Panc1 (cell line): ENCODE measurements around the gene TMEM150B. TPM values are rescaled to one million over a fixed set of nuclear protein-coding genes. Genes with fewer than 3 reads are reported as not detected.
A peak's percentile ranks its signal among the peaks of the same experiment; 100 is the strongest.

Source experiments
- ATAC-seq: fragments of 200-7000 bp; cut with Tn5 transposase; 2 replicates; pipeline ENCODE4 v1.9.1; 2020; ENCODE audit warnings: mild to moderate bottlenecking, moderate library complexity
- BruUV-seq: library from RNA; stranded (reverse); fragments of 400-500 nt; replicated peaks from 2 replicates; lab custom pipeline; 2021; lab: Mats Ljungman, UMichigan
- CTCF ChIA-PET: fragments of 300-600 bp; sonication (Branson Sonifier 250); formaldehyde crosslinking; loops from one replicate; lab custom pipeline; 2022; ENCODE audit warnings: antibody characterized with exemption; lab: Charles Lee
- POLR2A ChIA-PET: fragments of 300-600 bp; sonication (Branson Sonifier 250); formaldehyde crosslinking; loops from one replicate; lab custom pipeline; 2022; ENCODE audit warnings: antibody characterized with exemption; lab: Charles Lee
- DNase-seq: peaks from one replicate; pipeline ENCODE4 v3.0.0-alpha.2; 2010; ENCODE audit warnings: low read depth, low spot score
- H3K27ac ChIP-seq: 2 replicates; pipeline ENCODE4 v1.5.1; 2011; ENCODE audit warnings: mild to moderate bottlenecking, low read length, inconsistent platforms
- H3K27me3 ChIP-seq: fragments of 200-500 bp; sonication (Bioruptor generic); 2 replicates; pipeline ENCODE4 v1.6.0; 2014; ENCODE audit warnings: low read length, inconsistent platforms; ENCODE audit not compliant: control insufficient read depth, insufficient read depth
- H3K36me3 ChIP-seq: fragments of 200-500 bp; sonication (Bioruptor generic); 2 replicates; pipeline ENCODE4 v1.5.1; 2014; ENCODE audit warnings: inconsistent platforms, mild to moderate bottlenecking, low read length, moderate library complexity; ENCODE audit not compliant: control insufficient read depth, insufficient read depth
- H3K4me1 ChIP-seq: 2 replicates; pipeline ENCODE4 v1.5.1; 2011; ENCODE audit warnings: inconsistent platforms, mild to moderate bottlenecking, low read length, moderate library complexity; ENCODE audit not compliant: control insufficient read depth, insufficient read depth
- H3K4me3 ChIP-seq, 2 experiments: 2 replicates each; pipeline ENCODE4 v1.5.1; 2011 to 2012; ENCODE audit warnings: low read depth in 2 of 2, low read length in 2 of 2, mild to moderate bottlenecking in 2 of 2, inconsistent platforms in 1 of 2, moderate library complexity in 1 of 2
- H3K9me3 ChIP-seq: fragments of 200-500 bp; sonication (Bioruptor generic); 2 replicates; pipeline ENCODE4 v1.5.1; 2014; ENCODE audit warnings: low read depth, mild to moderate bottlenecking, inconsistent platforms, low read length, moderate library complexity; ENCODE audit not compliant: control insufficient read depth, insufficient read depth
- CTCF ChIP-seq: fragments of 450-650 bp; IDR thresholded peaks from 2 replicates; pipeline ENCODE4 v1.5.1; 2017; ENCODE audit warnings: mild to moderate bottlenecking
- POLR2AphosphoS5 ChIP-seq: IDR thresholded peaks from 2 replicates; pipeline ENCODE4 v1.6.1; 2012; ENCODE audit warnings: mild to moderate bottlenecking, low read depth, low read length, moderate library complexity
- SIN3A ChIP-seq: IDR thresholded peaks from 2 replicates; pipeline ENCODE4 v1.6.1; 2012; ENCODE audit warnings: low read depth, mild to moderate bottlenecking, low read length, moderate library complexity, borderline replicate concordance; ENCODE audit not compliant: insufficient read depth
- TCF7L2 ChIP-seq: IDR thresholded peaks from 2 replicates; pipeline ENCODE4 v1.6.1; 2011; ENCODE audit warnings: mild to moderate bottlenecking, low read depth, low read length, inconsistent platforms
- in situ Hi-C: cut with HindIII; loops from 2 replicates; pipeline ENCODE4 v1.10.0; 2016; ENCODE audit warnings: low sequenced_read_pairs, low pct_unique_long_range_greater_than_20kb
- intact Hi-C: fragments of 100-400 bp; cut with micrococcal nuclease; formaldehyde crosslinking; loops from one replicate; pipeline ENCODE4 v1.10.0; 2022; ENCODE audit not compliant: unreplicated experiment
- total RNA-seq: library from RNA; stranded (reverse); gene quantifications from one replicate; pipeline ENCODE4 v1.2.1, GENCODE V29; 2021; ENCODE audit not compliant: unreplicated experiment
- TF ChIP-seq, protein P1 (sequence below), 2 experiments: IDR thresholded peaks; 2 replicates each; pipeline ENCODE4 v1.6.1; 2011 to 2012; ENCODE audit warnings: low read depth in 2 of 2, control low read depth in 1 of 2, low read length in 1 of 2, mild to moderate bottlenecking in 1 of 2, moderate library complexity in 1 of 2; ENCODE audit not compliant: insufficient read depth in 1 of 2

Gene TMEM150B
- total RNA-seq, 1 experiment from 2014 or later: not detected

- Histone ChIP-seq H3K36me3 (no peaks in the 10 kb centered on the region), H3K4me3 (no peak overlapping the region), H3K27me3 (no peaks in the 10 kb centered on the region), H3K9me3 (no peaks in the 10 kb centered on the region), H3K27ac (no peak overlapping the region), H3K4me1 (peaks cover 12% of the 10 kb centered on the region)
- in situ Hi-C loops (no loop called here), intact Hi-C loops (no loop called here)
- no TSS peak for BruUV-seq
- POLR2A ChIA-PET: interaction anchor here (0.6 kb wide), 1 partner anchor 19 kb away, joined by 7 read pairs; no protein-coding TSS in a partner anchor
- TF ChIP-seq CTCF: no peak
- TF ChIP-seq TCF7L2: no peak
- TF ChIP-seq SIN3A: no peak
- TF ChIP-seq POLR2AphosphoS5: no peak
- TF ChIP-seq, protein P1, sequence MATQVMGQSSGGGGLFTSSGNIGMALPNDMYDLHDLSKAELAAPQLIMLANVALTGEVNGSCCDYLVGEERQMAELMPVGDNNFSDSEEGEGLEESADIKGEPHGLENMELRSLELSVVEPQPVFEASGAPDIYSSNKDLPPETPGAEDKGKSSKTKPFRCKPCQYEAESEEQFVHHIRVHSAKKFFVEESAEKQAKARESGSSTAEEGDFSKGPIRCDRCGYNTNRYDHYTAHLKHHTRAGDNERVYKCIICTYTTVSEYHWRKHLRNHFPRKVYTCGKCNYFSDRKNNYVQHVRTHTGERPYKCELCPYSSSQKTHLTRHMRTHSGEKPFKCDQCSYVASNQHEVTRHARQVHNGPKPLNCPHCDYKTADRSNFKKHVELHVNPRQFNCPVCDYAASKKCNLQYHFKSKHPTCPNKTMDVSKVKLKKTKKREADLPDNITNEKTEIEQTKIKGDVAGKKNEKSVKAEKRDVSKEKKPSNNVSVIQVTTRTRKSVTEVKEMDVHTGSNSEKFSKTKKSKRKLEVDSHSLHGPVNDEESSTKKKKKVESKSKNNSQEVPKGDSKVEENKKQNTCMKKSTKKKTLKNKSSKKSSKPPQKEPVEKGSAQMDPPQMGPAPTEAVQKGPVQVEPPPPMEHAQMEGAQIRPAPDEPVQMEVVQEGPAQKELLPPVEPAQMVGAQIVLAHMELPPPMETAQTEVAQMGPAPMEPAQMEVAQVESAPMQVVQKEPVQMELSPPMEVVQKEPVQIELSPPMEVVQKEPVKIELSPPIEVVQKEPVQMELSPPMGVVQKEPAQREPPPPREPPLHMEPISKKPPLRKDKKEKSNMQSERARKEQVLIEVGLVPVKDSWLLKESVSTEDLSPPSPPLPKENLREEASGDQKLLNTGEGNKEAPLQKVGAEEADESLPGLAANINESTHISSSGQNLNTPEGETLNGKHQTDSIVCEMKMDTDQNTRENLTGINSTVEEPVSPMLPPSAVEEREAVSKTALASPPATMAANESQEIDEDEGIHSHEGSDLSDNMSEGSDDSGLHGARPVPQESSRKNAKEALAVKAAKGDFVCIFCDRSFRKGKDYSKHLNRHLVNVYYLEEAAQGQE (IDR thresholded peaks at IDR 0.05; ENCODE audit: insufficient read depth in 1 of 2, low read depth in 2 of 2, low read length in 1 of 2): no peak
- no peak for ATAC-seq
- CTCF ChIA-PET: no interaction called here
- DNase-seq: no peak
Observed at GRCh38 chr19:55358493-55358892, 33.4 kb upstream of the TMEM150B start.

GRCh38 chr19:55355213-55355821 lies 30.2 kb upstream of the TMEM150B start:
- no peaks in the 10 kb centered on the region for H3K36me3 ChIP-seq
- peaks cover 12% of the 10 kb centered on the region for H3K4me1 ChIP-seq
- CTCF ChIA-PET: no interaction called here
- no peak for DNase-seq
- POLR2A ChIA-PET: no interaction called here
- BruUV-seq: no TSS peak
- peak; percentile 21 for ATAC-seq
- TF ChIP-seq POLR2AphosphoS5 (no peak), TCF7L2 (no peak), CTCF (no peak)
- TF ChIP-seq, protein P1 (IDR thresholded peaks at IDR 0.05; ENCODE audit: insufficient read depth in 1 of 2, low read depth in 2 of 2, low read length in 1 of 2): no peak
- H3K27me3 ChIP-seq: no peaks in the 10 kb centered on the region
- H3K4me3 ChIP-seq: no peak overlapping the region
- intact Hi-C loops (no loop called here), in situ Hi-C loops (no loop called here)
- no peaks in the 10 kb centered on the region for H3K9me3 ChIP-seq
- no peak overlapping the region for H3K27ac ChIP-seq
